SU-DHL-6 (cell line): ENCODE results near the gene PTPRN2.

ENCODE experiments used
- H2AFZ ChIP-seq: fragments of 200-600 bp; sonication (generic); 2 replicates; pipeline ENCODE4 v1.6.1; 2014; ENCODE audit warnings: low read depth, mild to moderate bottlenecking, moderate library complexity, mixed read lengths, antibody characterized with exemption, low read length; ENCODE audit not compliant: severe bottlenecking
- H3F3A ChIP-seq: fragments of 200-600 bp; shearing (Covaris generic); 2 replicates; pipeline ENCODE4 v1.6.0; 2016; ENCODE audit warnings: antibody characterized with exemption, mild to moderate bottlenecking; ENCODE audit not compliant: insufficient read depth
- H3K27ac ChIP-seq: fragments of 200-600 bp; sonication (generic); 2 replicates; pipeline ENCODE4 v1.5.1; 2016; ENCODE audit warnings: low read depth, mild to moderate bottlenecking, low read length, moderate library complexity, mixed read lengths
- H3K27me3 ChIP-seq: fragments of 200-600 bp; sonication (generic), shearing (Covaris generic); 2 replicates; pipeline ENCODE4 v1.6.0; 2014; ENCODE audit warnings: mild to moderate bottlenecking, low read length
- H3K36me3 ChIP-seq: fragments of 200-600 bp; sonication (generic); 2 replicates; pipeline ENCODE4 v1.6.1; 2014; ENCODE audit warnings: mild to moderate bottlenecking, low read length, mixed read lengths
- H3K4me2 ChIP-seq: fragments of 300-600, 200-600 bp; shearing (Covaris generic), sonication (generic); 2 replicates; pipeline ENCODE4 v1.6.0; 2014; ENCODE audit warnings: low read length, low read depth, mild to moderate bottlenecking; ENCODE audit not compliant: poor library complexity, severe bottlenecking
- H3K4me3 ChIP-seq: fragments of 200-600 bp; sonication (generic); 2 replicates; pipeline ENCODE4 v1.5.1; 2014; ENCODE audit warnings: antibody characterized with exemption, low read length, mild to moderate bottlenecking, mixed read lengths; ENCODE audit not compliant: insufficient read depth, poor library complexity, severe bottlenecking
- H3K79me2 ChIP-seq: fragments of 200-600 bp; sonication (generic); 2 replicates; pipeline ENCODE4 v1.6.1; 2014; ENCODE audit warnings: mild to moderate bottlenecking, low read length, moderate library complexity; ENCODE audit not compliant: insufficient read depth
- H3K9ac ChIP-seq: fragments of 200-600 bp; sonication (generic); 2 replicates; pipeline ENCODE4 v1.7.0; 2014; ENCODE audit warnings: mild to moderate bottlenecking, low read length
- H3K9me2 ChIP-seq: fragments of 200-600 bp; sonication (generic); replicated peaks from 2 replicates; pipeline ENCODE4 v1.6.1; 2014; ENCODE audit warnings: low read length; ENCODE audit not compliant: insufficient read depth
- H3K9me3 ChIP-seq: fragments of 200-600 bp; sonication (generic); 2 replicates; pipeline ENCODE4 v1.6.1; 2014; ENCODE audit warnings: low read length, mixed read lengths; ENCODE audit not compliant: insufficient read depth
- H4K20me1 ChIP-seq: fragments of 200-600 bp; sonication (generic); 2 replicates; pipeline ENCODE4 v1.6.1; 2014; ENCODE audit warnings: low read depth, mild to moderate bottlenecking, antibody characterized with exemption, low read length, moderate library complexity, mixed read lengths
- EZH2phosphoT487 ChIP-seq: fragments of 200-600 bp; sonication (generic), shearing (Covaris generic); conservative IDR thresholded peaks from 2 replicates; pipeline ENCODE4 v1.6.1; 2018; ENCODE audit warnings: mild to moderate bottlenecking, antibody characterized with exemption, low read length, moderate library complexity, mixed read lengths
- TF ChIP-seq, protein P1 (sequence below): fragments of 200-600 bp; sonication (generic); IDR thresholded peaks from one replicate; pipeline ENCODE4 v1.5.1; 2017; ENCODE audit warnings: antibody characterized with exemption, mild to moderate bottlenecking, low read length, moderate library complexity; ENCODE audit not compliant: insufficient read depth, poor library complexity, severe bottlenecking

Gene PTPRN2

GRCh38 chr7:157567666-157568065 lies 1020.0 kb downstream of the PTPRN2 start:
- Histone ChIP-seq H3K9me2 (no peaks in the 10 kb centered on the region), H3K27ac (no peak overlapping the region), H3K79me2 (no peaks in the 10 kb centered on the region), H3K27me3 (no peaks in the 10 kb centered on the region), H3K4me3 (no peak overlapping the region), H4K20me1 (no peaks in the 10 kb centered on the region), H2AFZ (no peak overlapping the region), H3K9me3 (no peaks in the 10 kb centered on the region), H3F3A (no peaks in the 10 kb centered on the region), H3K36me3 (no peaks in the 10 kb centered on the region), H3K4me2 (no peak overlapping the region), H3K9ac (no peak overlapping the region)
- TF ChIP-seq, protein P1, sequence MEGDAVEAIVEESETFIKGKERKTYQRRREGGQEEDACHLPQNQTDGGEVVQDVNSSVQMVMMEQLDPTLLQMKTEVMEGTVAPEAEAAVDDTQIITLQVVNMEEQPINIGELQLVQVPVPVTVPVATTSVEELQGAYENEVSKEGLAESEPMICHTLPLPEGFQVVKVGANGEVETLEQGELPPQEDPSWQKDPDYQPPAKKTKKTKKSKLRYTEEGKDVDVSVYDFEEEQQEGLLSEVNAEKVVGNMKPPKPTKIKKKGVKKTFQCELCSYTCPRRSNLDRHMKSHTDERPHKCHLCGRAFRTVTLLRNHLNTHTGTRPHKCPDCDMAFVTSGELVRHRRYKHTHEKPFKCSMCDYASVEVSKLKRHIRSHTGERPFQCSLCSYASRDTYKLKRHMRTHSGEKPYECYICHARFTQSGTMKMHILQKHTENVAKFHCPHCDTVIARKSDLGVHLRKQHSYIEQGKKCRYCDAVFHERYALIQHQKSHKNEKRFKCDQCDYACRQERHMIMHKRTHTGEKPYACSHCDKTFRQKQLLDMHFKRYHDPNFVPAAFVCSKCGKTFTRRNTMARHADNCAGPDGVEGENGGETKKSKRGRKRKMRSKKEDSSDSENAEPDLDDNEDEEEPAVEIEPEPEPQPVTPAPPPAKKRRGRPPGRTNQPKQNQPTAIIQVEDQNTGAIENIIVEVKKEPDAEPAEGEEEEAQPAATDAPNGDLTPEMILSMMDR: no peak
- no peak for TF ChIP-seq EZH2phosphoT487

DNA sequence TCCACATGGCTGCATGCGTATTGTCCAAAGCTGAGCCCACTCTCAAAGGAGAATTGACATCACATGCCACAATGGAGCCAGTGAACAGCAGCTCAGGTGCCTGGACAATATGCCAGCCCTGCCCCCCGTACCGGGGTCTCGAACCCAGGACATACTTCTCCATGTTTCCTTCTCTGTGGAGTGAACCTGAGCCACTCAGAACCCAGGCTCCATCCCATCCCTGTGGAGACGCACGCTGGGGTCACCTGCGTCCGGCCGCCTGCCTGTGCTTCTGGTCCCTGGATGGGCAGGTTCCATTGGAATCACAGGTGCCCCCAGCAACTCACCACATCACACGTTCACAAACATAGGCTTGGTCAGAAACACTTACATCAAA lies 1021.0 kb downstream of the PTPRN2 start:
- Histone ChIP-seq H3K27ac (no peak overlapping the region), H3K4me2 (no peak overlapping the region), H3K36me3 (no peaks in the 10 kb centered on the region), H2AFZ (no peak overlapping the region), H3K9ac (no peak overlapping the region), H3F3A (no peaks in the 10 kb centered on the region), H3K9me2 (no peaks in the 10 kb centered on the region), H4K20me1 (no peaks in the 10 kb centered on the region), H3K79me2 (no peaks in the 10 kb centered on the region), H3K9me3 (no peaks in the 10 kb centered on the region), H3K27me3 (no peaks in the 10 kb centered on the region), H3K4me3 (no peak overlapping the region)
- TF ChIP-seq, protein P1: no peak
- TF ChIP-seq EZH2phosphoT487: no peak

DNA sequence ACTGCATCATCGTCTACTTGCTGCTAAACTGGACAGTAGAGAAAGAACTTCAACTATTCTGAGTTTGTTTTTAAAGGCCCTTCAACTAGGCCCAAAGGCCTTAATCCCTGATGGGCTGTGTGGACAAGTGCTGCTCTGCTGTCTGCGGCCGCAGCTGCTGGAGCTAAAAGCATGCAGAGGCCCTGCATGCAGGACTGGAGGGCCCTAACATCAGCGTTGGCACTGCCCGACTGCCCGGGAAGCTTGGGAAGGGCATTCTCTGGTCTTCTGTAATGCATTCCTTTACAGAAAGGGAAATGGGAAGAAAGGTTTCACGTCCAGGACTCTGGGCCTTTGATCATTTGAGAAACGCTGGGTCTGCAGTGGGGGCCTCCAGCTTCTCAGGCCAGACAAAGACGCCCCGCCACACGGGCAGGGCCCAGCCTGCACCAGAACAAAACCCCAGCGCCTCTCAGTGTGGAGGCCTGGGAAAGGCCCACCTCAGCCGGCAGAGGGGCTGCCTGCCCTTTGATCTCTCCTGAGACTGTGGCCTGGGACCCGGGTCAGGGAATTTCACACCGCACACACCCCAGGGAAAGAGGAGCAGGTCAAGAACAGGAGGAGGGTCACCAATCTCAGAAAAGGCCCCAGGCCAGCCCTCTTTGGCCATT lies 1021.5 kb downstream of the PTPRN2 start:
- Histone ChIP-seq H3K9ac (no peak overlapping the region), H3F3A (no peaks in the 10 kb centered on the region), H3K79me2 (no peaks in the 10 kb centered on the region), H3K27me3 (no peaks in the 10 kb centered on the region), H3K27ac (no peak overlapping the region), H3K36me3 (no peaks in the 10 kb centered on the region), H3K9me2 (no peaks in the 10 kb centered on the region), H3K9me3 (no peaks in the 10 kb centered on the region), H3K4me3 (no peak overlapping the region), H3K4me2 (no peak overlapping the region), H4K20me1 (no peaks in the 10 kb centered on the region), H2AFZ (no peak overlapping the region)
- no peak for TF ChIP-seq EZH2phosphoT487
- TF ChIP-seq, protein P1: no peak
